Prostate gland (tissue), 2 donors: ENCODE data around the gene ERC2. TPM values are rescaled to one million over a fixed set of nuclear protein-coding genes. Genes with fewer than 3 reads are reported as not detected.

Source experiments
- DNase-seq: peaks from one replicate; pipeline ENCODE4 v3.0.0-alpha.2; 2019; ENCODE audit warnings: low spot score
- H3K27ac ChIP-seq, 2 donors: fragments of 200-600 bp; sonication (generic); 2 replicates each; pipeline ENCODE4 v1.5.1; 2017 to 2019
- H3K27me3 ChIP-seq: fragments of 200-600 bp; sonication (generic); replicated peaks from 2 replicates; pipeline ENCODE4 v1.5.1; 2019; ENCODE audit not compliant: insufficient read depth
- H3K36me3 ChIP-seq, 2 donors: fragments of 200-600 bp; sonication (generic); 1 replicate in 1 of 2; 2 replicates in 1 of 2; pipeline versions ENCODE4 v1.5.1 to v1.8.1; 2017 to 2019
- H3K4me1 ChIP-seq: fragments of 200-600 bp; sonication (generic); replicated peaks from 2 replicates; pipeline ENCODE4 v1.5.1; 2019
- H3K4me3 ChIP-seq, 2 donors: fragments of 200-600 bp; sonication (generic); 2 replicates each; pipeline ENCODE4 v1.5.1; 2017 to 2019
- H3K9me3 ChIP-seq: fragments of 200-600 bp; sonication (generic); 2 replicates; pipeline ENCODE4 v1.5.1; 2017
- CTCF ChIP-seq, 4 experiments: fragments of 200-600 bp in 2 of 4; fragments of 450-650 bp in 2 of 4; sonication (generic) in 2 of 4; IDR thresholded peaks; 1 replicate in 3 of 4; 2 replicates in 1 of 4; pipeline ENCODE4 v1.5.1; 2016 to 2019; ENCODE audit warnings: antibody characterized with exemption in 4 of 4, mild to moderate bottlenecking in 2 of 4, moderate library complexity in 2 of 4
- POLR2A ChIP-seq: fragments of 450-650 bp; IDR thresholded peaks from one replicate; pipeline ENCODE4 v1.6.1; 2016; ENCODE audit warnings: antibody characterized with exemption, mild to moderate bottlenecking
- POLR2AphosphoS5 ChIP-seq: sonication (generic); formaldehyde crosslinking; IDR thresholded peaks from one replicate; pipeline ENCODE4 v1.6.1; 2017; ENCODE audit warnings: antibody characterized with exemption
- WGBS: methylation state at CpG from one replicate; pipeline ENCODE4 v1.1.5; 2018; 5-methylcytosine and 5-hydroxymethylcytosine counted together
- intact Hi-C: fragments of 100-400 bp; cut with DNase I; formaldehyde crosslinking; loops from one replicate; pipeline ENCODE4 v1.14.2; 2022
- total RNA-seq, 2 donors: library from RNA; depleted of rRNA; stranded (reverse); fragments of >200 nt; gene quantifications; one replicate each; pipeline ENCODE4 v1.1.0, GENCODE V29; 2016

Gene ERC2
- total RNA-seq, 2 donors from 2014 or later: 1.0 to 2.7 TPM

- no peaks in the 10 kb centered on the region for H3K4me1 ChIP-seq
These were observed 24.9 kb downstream of the ERC2 start for GRCh38 chr3:56443372-56443771.

DNA sequence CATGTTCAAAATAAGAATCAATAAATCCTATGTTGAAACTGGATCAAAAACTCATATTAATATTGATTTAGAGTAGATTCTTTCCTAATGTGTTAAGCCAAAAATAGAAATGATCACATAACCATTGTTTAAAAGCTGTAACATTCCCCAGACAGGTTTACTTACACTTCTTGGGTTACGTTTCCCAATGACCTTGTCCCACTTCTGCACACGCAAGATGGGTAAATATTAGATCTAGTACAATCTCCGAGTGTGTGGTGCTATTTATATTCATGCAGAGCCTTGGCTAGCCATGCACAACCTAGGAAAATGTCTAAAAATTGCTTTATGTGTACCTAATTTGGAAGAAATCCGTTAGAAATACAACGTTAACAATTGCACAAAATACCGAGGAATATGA is 39.6 kb downstream of the ERC2 start:
- no peaks in the 10 kb centered on the region for H3K9me3 ChIP-seq
- TF ChIP-seq POLR2A: no peak
- no peak for TF ChIP-seq CTCF (IDR thresholded peaks at IDR 0.05)
- no peak for TF ChIP-seq POLR2AphosphoS5
- DNase-seq: no peak
- no peaks in the 10 kb centered on the region for H3K27me3 ChIP-seq
- no peak overlapping the region for H3K4me3 ChIP-seq
- H3K27ac ChIP-seq: no peak overlapping the region
- 54% methylated on average over 6 of the region's 6 CpGs for WGBS
- H3K36me3 ChIP-seq: no peaks in the 10 kb centered on the region
- H3K4me1 ChIP-seq: no peaks in the 10 kb centered on the region
- intact Hi-C loops: no loop called here

More at GRCh38 chr3:56443372-56443771, 24.9 kb downstream of the ERC2 start:
- Histone ChIP-seq H3K27ac (no peak overlapping the region), H3K36me3 (no peaks in the 10 kb centered on the region), H3K9me3 (no peaks in the 10 kb centered on the region), H3K27me3 (no peaks in the 10 kb centered on the region), H3K4me3 (no peak overlapping the region)
- TF ChIP-seq POLR2A (no peak), POLR2AphosphoS5 (no peak), CTCF (IDR thresholded peaks at IDR 0.05) (no peak)
- WGBS: 93% methylated on average over 3 of the region's 3 CpGs
- DNase-seq: no peak
- intact Hi-C loops: no loop called here

DNA sequence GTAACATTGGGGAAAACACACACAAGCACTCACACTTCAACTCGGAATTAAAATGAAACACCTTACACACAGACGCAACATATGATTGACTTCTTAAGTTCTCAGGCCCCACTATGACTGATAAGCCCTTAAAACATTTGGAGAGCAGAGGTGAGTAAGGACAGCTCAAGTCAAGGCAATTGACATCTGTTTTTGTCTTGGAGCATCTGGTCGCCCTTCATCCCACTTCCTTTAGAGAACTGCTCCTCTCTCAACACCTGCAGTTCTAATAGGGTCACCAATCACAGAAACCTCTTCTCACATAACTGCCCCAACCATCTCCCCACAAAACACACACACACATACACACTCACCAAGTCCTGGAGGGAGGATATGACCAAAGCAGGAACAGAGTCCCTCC is 43.4 kb downstream of the ERC2 start:
- Histone ChIP-seq H3K4me1 (no peaks in the 10 kb centered on the region), H3K4me3 (no peak overlapping the region), H3K27me3 (no peaks in the 10 kb centered on the region), H3K27ac (no peak overlapping the region), H3K36me3 (no peaks in the 10 kb centered on the region), H3K9me3 (no peaks in the 10 kb centered on the region)
- WGBS: 90% methylated on average over 3 of the region's 3 CpGs
- intact Hi-C loops: no loop called here
- TF ChIP-seq CTCF (IDR thresholded peaks at IDR 0.05) (no peak), POLR2A (no peak), POLR2AphosphoS5 (no peak)
- no peak for DNase-seq

- Histone ChIP-seq H3K9me3 (no peaks in the 10 kb centered on the region), H3K36me3 (no peaks in the 10 kb centered on the region), H3K27me3 (no peaks in the 10 kb centered on the region), H3K27ac (no peak overlapping the region), H3K4me1 (no peaks in the 10 kb centered on the region), H3K4me3 (no peak overlapping the region)
- 60% methylated on average over 1 of the region's 1 CpG for WGBS
- no peak for TF ChIP-seq CTCF (IDR thresholded peaks at IDR 0.05)
- no peak for TF ChIP-seq POLR2A
- no peak for TF ChIP-seq POLR2AphosphoS5
- intact Hi-C loops: no loop called here
- no peak for DNase-seq
These were observed 43.9 kb downstream of the ERC2 start for GRCh38 chr3:56424336-56424735.

DNA sequence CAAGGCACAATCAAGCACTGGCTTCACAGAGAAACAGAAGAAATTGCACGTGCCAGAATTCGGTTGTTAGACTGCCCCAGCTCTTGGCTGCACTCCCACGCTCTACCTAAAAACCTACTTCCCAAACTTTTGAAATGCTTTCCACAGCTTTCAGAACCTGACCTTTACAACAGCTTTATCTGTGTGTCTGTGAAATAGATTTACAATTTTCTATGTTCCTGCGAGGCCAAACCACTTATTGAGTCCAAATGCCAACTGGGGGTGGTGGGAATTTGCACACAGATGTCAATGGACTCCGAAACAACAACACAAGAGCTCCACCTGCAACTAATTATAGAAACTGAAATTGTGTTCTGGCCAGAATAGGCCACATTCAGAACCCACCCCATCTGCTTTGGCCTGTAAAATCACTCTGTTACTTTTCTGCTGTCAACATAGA is 44.6 kb downstream of the ERC2 start:
- TF ChIP-seq POLR2AphosphoS5 (no peak), POLR2A (no peak), CTCF (IDR thresholded peaks at IDR 0.05) (no peak)
- DNase-seq: no peak
- WGBS: 61% methylated on average over 5 of the region's 5 CpGs
- no peaks in the 10 kb centered on the region for H3K4me1 ChIP-seq
- no peak overlapping the region for H3K4me3 ChIP-seq
- H3K27ac ChIP-seq: no peak overlapping the region
- no peaks in the 10 kb centered on the region for H3K36me3 ChIP-seq
- no peaks in the 10 kb centered on the region for H3K9me3 ChIP-seq
- no peaks in the 10 kb centered on the region for H3K27me3 ChIP-seq
- intact Hi-C loops: no loop called here
